ENCODE measurements around the gene SH3RF2.

The SH3RF2 gene

DNA sequence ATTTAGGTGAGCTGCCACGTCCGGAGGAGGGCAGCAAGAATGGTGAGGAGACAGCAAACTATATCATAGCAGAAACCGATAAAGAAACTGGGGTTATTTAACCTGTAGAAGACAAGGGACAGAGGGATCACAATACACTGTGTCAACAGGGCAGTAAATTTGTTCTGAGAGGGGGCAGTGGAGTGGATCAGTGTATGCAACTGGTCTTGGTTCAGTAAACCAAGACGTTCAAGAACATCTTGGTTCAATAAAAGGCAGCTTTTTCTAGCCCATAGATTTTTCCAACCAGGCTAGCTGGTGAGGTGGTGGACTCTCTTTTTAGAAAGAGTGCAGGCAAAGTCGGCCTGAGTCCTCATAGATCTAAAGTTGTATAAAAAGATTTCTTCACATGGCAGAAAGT, 113.7 kb downstream of the SH3RF2 start:
- DNase-seq, result no peak

DNA sequence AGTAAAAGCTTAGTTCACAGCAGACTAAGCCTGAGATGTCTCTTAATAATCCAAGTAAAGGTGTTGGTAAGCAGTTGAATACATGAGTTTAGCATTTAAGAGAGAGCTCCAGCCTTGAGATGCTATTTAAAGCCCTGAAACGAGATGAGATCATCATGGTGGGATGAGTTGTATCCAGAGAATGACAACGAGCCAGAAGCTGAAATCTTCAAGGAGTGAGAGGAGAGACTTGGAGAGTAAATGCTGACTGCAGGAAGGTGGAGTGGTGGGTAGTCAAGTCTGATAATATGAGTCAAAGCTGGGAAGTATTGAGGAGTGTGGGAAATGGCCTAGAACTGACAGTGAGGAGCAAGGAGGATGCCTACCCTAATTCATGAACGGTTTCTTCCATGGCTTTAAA, 115.3 kb downstream of the SH3RF2 start:
- no peak for DNase-seq

DNA sequence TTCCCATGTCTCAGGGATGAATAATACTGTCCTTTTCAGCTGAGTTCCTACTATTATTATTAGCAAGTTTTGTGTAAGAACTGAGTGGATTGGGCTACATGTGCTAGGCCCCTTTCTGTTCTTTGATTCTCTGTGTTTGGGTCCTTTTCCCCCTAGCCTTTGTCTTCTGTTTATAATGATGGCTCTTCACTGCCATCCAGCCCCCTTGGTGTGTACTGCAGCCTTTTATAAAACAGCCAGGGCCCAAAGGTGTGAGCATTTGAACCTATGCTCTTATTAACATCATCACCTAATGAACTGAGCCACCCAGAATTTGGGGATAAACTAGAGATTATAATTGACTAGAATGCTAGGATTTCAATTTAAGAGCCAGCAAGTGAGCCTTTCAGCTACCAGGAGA, 116.4 kb downstream of the SH3RF2 start:
- DNase-seq, result no peak

DNA sequence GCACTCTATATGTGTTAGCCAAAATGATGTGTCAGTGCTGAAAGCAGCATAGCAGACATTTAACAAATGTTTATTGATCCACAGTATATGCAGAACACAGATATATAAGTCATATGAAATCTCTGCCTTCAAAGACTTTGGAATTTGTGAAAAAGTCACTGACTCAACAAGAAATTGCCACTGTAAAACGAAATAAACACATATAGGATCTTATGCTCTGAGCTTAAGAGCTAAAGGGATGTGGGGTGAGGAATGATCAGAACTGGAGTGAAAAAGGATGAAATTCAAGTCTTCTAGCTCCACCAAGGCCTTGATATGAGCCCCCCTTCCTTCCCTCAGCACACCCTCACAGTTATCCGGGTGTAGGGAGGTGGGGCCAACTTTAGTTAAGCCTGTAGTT, 119.1 kb downstream of the SH3RF2 start:
- DNase-seq, result no peak

DNA sequence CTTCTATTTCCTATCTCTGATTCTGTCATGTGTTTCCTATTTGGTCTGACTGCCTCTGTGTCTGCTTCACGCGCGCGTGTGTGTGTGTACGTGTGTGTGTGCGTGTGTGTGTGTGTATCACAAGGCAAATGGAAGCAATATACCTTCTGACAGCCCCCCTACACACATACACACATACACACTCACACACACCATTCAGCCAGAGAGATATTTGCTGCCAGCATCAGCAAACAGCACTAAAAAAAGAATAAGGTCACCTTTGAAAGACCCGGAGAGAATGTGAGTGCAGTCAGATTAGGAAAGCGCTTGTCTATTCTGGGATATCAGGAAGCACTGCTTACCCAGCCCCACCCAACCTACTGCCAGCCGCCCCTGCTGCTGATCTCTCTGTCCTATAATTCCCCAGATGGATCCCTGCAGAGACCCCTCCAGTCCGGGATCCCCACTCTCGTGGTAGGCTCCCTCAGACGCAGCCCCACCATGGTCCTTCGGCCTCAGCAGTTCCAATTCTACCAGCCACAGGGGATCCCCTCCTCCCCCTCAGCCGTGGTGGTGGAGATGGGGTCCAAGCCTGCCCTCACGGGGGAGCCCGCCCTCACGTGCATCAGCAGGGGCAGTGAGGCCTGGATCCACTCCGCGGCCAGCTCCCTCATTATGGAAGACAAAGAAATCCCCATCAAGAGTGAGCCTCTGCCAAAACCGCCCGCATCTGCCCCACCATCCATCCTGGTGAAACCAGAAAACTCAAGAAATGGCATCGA, 123.3 kb downstream of the SH3RF2 start:
- DNase-seq, result no peak

DNA sequence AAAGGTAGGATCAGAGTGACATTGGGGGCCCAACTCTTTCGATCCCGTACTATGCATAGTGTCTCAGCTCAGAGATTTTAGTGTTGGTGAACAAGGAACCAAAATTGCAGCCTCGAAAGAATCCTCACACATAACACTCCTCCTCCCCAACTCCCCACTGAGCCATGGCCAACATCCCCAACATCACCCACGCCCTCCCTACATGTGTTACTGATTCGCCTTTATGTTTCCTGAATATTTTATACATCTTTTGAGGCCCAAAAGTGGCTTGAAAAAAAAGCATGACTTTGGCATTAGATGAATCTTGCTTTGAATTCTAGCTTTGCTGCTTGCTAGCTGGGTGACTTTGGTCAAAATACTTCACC, 123.8 kb downstream of the SH3RF2 start:
- DNase-seq, result no peak

DNA sequence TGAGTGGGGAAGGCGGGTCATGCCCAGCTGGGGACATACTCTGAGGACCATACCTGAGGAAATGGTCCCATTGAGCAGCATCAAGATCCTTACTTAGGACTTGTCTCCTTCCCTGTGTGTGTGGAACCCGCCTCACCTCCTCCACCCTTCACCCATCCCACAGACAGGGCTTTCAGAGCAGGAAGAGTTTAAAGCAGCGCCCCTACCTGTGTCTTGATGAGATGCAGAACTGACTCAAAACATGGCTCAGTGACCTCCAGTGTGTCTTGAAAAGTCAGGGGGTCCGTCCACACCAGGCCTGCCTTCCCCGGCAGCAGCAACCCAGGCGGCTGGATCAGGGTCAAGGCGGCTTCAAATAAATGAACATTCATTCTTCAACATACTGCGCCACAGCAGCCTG, 130.6 kb downstream of the SH3RF2 start:
- no peak for DNase-seq

DNA sequence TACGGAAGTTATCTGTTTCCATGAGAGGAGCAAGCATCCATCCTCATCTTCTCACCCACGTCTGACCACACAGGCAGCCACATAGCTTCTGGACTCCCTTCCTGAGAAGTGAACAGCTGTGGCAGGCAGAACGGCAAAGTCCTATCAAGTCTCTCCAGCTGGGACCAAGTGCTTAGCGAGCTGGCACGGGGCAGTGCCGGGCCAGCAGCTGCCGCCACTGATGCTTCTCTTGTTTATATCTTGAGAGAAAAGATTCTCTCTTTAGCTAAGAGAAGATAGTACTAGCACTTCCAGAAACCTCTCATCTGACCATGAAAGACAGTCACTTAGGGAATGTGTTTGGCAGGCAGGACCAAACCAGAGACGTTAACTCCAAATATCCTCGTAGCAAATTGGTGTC, 131.8 kb downstream of the SH3RF2 start:
- no peak for DNase-seq

DNA sequence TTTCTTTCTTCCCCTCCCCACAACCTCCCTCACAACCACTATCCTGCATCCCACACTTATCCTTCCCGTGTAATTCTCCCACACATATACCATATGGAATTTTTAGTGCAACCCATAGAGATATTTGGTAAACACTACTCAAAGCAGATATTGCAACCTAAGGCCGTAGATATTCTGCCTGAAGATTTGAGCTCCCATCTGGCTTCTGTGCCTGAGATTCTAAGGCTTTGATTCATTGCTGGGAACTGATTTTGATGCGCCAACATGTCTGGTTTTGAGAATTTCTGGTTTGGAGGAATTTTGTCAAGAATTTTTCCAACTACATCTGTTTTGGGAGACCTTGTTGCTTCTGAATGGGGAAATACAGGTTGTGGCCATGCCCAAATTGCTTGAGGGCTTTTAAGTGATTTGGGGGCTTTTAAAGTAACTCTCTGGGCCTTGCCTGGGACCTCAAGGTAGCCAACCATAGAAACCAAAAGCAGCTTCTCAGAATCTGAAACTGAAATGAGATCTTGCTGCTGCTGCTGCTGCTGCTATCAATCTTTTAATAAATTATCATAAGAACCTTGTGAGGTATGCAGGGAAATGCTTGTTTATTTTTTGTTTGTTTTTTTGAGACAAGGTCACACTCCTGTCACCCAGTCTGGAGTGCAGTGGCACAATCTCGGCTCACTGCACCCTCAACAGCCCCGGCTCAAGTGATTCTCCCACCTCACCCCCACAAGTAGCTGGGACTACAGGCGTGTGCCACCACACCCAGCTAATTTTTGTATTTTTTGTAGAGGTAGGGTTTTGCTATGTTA, 132.8 kb downstream of the SH3RF2 start:
- DNase-seq, result no peak

DNA sequence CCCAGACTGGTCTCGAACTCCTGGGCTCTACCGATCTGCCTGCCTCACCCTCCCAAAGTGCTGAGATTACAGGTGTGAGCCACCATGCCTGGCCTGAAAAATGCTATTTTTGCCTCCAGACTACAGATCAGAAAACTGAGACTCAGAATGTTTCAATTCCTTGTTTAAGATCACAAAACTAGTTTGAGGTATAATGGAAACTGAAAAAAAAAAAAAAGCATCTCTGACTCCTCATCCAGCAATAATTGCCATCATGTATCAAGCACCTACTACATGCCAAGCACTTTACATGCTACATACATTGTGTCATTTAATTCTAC, 133.4 kb downstream of the SH3RF2 start:
- no peak for DNase-seq

DNA sequence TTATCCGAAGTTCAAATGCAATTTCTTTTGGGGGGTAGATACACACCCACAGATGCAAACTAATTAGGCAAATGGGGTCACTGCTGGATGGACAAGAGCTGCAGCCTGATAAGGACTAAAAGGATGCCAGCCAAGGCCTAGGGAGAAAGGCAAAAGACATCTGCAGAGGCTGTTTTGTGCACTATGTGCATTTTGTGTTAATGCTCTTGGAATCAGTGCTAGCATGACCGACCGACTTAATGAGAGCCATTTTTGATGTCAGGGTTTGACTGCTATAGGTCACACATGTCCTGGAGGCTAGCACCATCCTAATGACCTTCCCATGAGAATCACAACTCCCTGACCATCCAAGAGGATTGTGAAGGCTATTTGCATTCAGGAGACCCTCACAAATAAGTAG, 134.4 kb downstream of the SH3RF2 start:
- DNase-seq, result no peak

DNA sequence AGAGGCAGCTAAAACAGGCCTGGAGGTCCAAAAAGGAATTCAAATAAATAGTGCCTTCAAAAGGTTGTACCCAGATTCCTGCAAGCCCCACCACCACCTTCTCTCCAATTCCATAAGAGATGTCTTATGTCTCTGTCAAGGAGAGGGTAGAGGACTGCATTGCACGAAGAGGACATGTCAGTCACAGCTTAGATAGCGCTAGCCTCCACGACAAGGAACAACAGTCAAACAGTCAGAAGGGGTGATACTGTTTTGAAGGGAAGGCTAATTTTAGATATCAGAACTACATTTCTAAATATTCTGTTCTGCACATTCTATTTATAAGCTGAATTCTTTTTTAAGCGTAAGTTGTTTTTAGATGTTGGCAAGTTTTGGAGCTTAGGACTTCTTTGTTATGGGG, 134.8 kb downstream of the SH3RF2 start:
- DNase-seq, result no peak

DNA sequence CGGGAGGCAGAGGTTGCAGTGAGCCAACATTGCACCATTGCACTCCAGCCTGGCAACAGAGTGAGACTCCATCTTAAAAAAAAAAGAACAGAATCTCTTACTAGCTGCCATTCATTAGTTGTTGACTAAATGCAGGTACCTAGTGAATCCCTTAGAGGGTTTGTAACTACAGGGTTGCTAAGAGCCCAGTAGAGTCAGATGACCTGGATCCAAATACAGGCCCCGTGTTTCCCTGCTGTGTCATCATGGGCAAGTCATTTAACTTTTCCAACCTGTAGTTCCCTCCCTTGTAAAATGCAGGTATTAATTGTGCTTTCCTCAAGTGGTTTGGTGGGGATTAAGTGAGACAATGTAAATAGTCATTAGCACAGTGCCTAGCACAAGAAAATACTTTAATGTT, 136.2 kb downstream of the SH3RF2 start:
- no peak for DNase-seq

DNA sequence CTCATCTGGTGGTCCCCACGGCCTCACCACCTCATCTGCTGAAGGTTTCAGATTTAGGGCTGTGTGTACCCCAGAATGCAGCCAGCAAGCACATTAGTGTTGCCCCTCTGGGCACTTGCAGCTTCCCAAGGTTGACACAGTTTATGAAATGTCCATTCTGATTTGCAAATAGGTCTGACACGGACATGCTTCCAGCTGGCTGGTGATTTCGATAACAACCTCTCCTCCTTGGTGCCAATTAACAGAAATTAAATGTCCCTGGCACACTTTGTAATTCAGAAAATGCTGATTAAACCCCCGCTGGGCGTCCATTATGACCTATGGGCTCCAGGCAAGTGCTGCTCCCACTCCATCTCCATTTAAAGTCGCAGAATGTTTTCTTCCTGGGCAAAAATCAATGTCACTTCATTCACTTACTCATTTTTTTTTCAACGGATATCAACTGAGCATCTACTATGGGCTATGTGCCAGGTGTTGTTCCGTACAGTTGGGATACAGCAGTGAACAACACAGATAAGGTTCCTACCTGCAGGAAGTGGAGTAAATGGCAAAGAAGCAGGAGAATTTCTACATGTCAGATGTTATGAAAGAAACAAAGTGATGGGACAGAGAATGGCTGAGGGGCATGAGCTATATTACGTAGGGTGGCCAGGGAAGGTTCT, 137.0 kb downstream of the SH3RF2 start:
- DNase-seq, result no peak

DNA sequence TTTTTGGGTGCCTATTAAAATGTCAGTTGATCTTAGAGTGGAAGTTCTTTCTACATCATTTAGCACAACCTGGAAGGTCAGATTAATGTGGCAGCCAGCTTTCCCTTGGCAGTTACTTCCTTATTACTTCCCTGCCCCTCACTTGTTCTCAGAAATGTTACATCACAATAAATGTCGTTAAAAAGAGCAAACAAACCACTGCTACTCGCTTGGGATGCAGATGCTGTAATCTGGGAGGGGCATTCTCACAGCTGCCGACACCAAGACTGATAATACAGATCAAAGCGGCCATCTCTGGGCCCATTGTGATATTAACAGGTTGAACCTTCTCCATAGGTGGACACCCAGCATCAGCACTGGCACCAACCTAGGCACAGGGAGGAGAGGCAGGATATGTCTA, 139.7 kb downstream of the SH3RF2 start:
- no peak for DNase-seq

DNA sequence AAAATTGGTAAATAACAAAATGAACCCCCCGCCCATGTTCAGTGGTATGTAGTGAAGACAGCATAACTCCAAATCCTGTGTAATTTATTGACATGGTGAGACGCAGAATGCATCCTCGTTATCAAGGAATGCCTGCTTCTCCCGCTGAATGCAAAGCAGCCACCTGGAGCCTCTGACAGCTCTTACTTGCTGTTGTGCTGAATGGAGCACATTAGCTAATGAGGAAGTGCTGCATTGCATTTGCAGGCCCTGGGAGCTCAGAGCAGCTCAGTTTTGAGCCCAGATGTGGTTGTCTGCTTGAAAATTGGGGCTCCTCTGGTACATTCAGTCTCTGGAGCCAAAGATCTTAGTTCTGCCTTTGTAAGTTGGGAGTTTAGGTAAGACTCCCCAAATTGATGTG, 140.1 kb downstream of the SH3RF2 start:
- DNase-seq, result no peak

DNA sequence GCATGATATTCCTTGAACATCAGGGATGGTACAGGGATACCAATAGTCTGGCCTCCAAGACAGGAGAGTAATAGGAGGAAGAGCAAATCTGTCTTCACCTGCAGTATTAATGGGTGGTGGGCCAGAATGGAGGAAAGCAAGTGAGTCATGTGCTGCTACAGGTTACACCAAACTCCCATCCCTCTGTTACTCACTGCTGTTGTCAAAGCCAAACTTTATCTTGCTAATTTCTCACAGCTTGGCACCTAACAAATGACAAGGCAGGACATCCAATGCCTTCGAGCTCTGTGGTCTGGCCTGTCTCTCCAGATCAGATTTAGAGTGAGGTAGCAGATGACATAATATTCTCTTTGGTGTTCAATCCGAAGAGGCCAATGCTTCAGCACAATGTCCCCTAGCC, 142.2 kb downstream of the SH3RF2 start:
- DNase-seq, result no peak

DNA sequence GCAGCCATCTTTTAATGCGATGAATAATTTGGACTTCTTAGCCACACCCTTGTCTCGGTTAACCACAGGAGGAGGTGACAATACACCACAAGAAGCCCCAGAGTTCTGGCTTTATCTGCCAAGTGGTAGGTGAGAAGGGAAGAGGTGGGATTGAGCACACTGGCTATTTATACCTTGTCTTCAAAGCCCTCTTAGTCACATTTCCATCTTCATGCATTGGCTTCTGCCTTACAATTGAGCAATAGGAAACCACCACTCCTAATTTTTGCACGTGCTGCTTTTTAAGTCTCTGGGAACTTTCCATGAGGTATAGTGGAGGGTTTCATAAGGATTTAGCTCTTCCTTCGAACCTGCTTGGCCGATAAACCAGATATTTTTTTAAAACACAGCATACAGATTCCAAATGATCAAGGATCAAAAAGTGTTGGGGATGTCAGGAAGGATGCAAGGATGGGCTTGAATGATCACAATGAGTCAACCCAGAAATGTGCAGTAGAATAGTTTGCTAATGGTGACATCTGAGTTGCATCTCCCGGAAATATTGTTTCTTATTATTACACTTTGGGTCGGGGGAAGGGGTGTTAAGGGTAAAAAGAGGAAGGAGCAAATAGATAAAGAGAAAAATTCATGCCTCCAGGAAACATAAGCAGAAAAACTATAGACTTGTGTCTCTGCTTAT, 143.5 kb downstream of the SH3RF2 start:
- DNase-seq, result no peak

DNA sequence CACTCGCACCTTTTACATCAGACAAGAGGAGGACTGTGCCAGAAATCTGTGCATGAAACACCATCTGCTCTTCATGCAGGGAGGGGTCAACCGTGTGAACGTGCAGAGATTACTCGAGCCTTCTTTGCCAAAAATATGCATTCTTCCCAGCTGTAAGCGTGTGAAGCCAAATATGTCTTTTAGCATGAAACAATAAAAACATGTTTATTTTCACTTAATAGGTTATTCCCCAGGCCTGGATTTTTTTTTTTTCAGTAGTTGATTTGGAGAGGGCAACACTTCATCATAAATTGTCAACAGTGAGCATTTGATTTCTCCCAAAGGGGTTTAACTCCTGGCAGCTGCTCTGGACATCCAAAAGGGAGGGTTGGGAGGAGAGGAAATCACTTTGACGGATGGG, 145.2 kb downstream of the SH3RF2 start:
- DNase-seq, result no peak

DNA sequence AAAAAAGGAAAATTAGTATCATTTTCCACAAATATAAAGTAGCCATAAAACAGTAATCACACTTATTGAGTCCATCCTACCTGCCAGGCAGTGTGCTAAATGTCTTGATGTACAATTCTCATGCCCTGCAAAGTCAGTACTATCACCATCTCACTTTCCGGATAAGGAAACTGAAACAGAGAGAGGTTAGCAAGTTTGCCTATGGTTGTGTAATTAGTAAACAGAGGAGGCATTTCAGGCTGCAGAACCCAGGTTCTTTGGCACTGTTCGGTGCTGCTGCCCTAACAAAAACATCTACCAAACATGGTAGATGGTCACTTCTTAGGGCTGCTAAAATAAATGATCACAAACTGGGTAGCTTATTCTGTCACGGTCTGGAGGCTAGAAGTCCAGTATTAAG, 146.4 kb downstream of the SH3RF2 start:
- DNase-seq, result no peak

DNA sequence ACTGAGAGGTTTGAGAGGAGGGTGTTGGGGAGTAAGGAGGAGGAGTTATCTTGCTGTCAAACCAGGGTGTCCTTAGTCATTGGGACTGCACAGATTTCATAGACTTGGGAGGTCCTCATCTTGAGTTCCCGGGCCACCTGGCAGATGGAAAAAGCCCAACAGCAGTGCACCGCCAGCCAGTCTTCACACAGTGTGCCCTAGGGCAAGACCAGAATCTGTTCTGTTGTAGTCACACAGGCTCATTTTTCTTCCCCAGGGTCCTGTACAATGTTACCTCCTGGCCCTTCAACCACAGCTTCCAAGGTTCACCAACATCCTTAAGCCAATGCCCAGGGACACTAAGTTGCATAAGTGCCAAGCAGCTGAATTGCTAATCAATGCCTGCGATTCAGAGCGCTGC, 148.0 kb downstream of the SH3RF2 start:
- no peak for DNase-seq

DNA sequence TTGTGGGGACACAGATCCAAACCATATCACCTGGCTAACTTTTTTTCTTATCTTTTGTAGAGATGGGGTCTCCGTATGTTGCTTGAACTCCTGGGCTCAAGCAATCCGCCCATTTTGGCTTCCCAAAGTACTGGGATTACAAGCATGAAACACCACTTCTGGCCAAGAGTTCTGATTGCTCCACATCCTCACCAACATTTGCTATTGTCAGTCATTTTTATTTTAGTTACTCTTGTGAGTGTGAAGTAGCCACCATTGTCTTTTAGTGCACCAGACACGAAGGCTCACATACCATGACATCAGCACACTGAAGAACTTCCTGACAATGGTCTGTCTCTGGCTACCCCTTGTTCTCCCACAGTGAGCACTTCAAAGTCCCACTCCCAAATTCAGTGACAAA, 151.7 kb downstream of the SH3RF2 start:
- DNase-seq, result no peak

DNA sequence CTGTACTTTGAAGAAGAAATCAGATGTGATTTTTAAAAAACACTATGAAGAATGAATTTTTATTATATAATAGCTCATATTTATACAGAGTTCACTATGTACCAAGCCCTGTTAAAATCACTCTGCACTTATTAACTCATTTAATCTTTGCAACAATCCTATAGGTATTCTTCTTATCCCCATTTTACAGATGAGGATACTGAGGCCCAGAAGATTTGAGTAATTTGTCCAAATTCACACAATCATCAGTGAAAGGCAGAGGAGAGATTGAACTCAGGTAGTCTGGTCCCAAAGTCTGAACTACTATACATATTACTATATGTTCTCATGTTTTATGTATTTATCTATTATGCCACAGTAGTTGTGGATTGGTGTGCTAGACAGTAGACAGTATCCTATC, 152.9 kb downstream of the SH3RF2 start:
- DNase-seq, result no peak

DNA sequence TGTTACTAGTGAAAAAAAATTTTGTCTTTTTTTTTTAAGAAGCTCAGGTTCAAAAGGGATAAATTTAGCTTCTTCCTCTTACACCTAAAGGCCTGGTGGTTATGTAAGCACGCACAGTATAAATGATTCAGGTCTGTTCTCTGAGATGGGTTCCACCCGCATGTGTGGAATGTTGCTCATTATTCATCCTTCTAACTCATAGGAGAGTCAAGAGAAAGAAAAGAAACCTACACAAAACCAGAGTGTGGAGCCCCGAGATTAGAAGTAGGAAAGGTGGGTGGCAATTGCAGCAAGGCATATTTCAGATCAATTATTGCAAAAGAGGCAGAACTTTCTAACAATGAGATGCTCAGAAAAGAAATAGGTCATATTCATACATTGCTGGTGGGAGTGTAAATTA, 155.5 kb downstream of the SH3RF2 start:
- DNase-seq, result no peak

Measured in CD4-positive, alpha-beta T cell treated with Interleukin-17A for 1 hour (primary cell).